AG09319 (cell line): Measurements from ENCODE around the gene ZNF808.
"Not testable (repeated sequence)": the region's sequence is repeated elsewhere in the genome, so short reads cannot be mapped to it uniquely, and the experiment has no call there.

ENCODE experiments used
- DNase-seq: peaks from one replicate; pipeline ENCODE4 v3.0.0-alpha.2; 2010; ENCODE audit warnings: low read depth; ENCODE audit errors: extremely low read depth
- TF ChIP-seq, protein P1 (sequence below): IDR thresholded peaks from 2 replicates; pipeline ENCODE4 v1.5.1; 2011; ENCODE audit warnings: low read depth, mild to moderate bottlenecking, inconsistent platforms, low read length, moderate library complexity

ZNF808 gene

DNA sequence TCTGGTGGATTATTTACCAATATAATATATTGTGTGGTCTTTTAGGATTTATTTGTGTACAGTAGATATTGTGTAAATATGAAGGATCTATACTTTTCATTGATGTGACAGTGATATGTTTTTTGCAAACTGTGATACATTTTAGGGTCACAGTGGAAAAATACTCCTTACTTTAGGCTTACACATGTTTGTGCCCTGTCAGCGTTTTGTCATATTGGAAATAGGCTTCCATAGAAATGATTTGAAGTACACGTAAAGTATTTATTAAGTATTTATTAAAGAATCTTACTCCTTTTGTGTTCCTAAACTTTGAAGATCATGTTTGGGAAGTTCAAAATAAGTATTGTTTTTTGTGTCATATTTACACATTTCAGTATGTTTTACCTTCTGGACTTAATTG lies 5.0 kb downstream of the ZNF808 start:
- DNase-seq: no peak
- TF ChIP-seq, protein P1, sequence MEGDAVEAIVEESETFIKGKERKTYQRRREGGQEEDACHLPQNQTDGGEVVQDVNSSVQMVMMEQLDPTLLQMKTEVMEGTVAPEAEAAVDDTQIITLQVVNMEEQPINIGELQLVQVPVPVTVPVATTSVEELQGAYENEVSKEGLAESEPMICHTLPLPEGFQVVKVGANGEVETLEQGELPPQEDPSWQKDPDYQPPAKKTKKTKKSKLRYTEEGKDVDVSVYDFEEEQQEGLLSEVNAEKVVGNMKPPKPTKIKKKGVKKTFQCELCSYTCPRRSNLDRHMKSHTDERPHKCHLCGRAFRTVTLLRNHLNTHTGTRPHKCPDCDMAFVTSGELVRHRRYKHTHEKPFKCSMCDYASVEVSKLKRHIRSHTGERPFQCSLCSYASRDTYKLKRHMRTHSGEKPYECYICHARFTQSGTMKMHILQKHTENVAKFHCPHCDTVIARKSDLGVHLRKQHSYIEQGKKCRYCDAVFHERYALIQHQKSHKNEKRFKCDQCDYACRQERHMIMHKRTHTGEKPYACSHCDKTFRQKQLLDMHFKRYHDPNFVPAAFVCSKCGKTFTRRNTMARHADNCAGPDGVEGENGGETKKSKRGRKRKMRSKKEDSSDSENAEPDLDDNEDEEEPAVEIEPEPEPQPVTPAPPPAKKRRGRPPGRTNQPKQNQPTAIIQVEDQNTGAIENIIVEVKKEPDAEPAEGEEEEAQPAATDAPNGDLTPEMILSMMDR: no peak

DNA sequence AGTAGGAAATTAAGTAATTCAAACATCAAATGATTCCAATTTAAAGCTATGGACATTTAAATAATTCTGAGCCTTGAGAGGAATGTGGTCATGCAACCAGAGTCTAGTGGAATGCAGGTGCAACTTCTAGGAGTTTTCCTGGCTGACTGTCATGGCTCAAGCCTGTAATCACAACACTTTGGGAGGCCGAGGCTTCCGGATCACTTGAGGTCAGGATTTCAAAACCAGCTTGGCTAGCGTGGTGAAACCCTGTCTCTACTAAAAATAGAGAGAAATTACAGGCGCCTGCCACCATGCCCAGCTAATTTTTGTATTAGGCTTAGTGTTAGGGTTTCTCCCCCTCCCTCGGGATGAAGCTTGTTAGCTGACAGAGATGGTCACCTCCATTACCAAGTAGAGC lies 6.4 kb downstream of the ZNF808 start:
- TF ChIP-seq, protein P1: no peak
- DNase-seq: no peak

DNA sequence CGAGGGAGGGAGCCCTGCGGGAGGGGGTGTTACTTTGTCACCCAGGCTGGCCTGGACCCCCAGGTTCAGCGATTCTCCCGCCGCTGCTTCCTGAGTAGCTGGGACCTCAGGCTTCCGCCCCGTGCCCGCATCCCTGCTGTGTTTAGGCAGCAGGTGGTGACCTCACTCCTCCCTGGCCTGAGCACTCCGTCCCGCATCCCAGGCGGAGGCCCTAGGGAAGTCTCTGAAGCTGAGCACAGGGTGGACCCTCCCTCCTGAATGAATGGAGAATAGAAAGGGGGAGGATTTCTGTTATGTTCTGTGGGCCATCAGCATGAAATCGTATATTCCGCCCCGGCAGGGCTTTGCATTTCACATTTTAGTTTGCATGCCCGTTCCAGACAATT lies 7.9 kb downstream of the ZNF808 start:
- DNase-seq: not testable (repeated sequence)

DNA sequence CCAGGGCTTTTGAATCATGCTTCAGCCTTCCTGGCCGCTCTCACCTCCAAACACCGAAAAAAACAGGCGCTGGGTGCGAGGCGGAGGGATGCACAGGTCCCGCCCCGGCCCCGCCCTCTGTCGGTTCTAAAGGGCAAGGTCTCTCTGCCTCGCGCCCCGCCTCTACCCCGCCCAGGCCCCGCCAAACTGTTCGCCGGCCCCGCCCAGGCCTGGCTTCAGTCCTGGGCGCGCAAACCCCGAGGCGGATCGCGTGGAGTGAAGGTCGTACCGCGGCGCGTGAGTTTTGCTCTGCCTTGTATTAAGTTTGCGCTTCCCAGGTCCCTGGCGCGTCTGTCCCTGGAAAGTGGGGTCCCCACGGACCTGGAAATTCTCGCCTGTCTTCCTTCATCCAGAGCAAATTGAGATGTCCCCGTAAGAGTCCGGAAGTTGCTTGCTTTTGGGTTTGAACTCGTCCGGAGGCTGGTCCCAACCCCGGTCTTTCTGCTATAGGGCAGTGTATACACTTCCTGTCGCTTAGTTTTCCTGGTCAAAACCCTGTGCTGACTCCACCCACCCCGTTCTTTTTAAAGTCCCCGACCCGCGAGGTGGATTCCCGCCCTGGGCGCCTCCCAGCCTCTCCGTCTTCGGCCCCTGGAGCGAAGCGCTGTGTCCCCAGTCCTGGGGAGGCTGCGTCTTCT lies 8.4 kb downstream of the ZNF808 start:
- TF ChIP-seq, protein P1: no peak; the same call in 1 of the 2 replicates
- peak; percentile 20 for DNase-seq

DNA sequence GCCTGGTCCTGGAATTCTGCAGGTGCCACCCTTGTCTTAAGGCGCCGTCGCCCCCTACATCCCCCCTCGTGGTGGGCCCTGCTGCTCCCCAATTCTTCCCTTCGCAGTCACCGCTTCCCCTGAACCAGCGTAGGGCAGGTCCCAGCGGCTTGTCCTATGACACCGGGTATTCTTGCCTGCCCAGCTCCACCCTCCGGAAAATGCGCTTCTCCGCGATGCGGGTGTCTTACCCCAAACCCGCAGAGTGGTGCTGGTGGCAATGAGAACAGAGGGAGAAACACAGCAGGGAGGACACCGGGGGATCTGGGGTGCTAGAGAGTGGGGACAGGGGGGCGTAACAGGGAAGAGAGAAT lies 9.0 kb downstream of the ZNF808 start:
- TF ChIP-seq, protein P1: no peak
- no peak for DNase-seq

DNA sequence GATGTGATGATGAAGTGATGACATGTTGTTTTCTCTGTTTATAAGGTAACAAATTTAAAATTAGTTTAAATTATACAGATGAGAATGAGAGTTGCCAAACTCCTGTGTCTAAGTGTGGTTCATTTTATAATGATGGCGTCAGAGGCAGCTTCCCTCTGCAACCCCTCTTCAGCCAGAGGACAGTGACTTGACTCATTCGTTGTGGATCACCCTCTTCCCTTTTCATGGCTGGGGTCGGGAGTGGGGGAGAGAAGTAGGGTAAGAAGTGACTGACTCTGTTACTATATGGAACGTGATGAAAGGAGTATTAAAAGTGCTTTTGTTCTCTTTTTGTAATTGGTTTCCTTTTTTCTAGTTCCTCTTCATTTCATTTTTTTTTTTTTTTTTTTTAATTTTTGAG lies 11.3 kb downstream of the ZNF808 start:
- not testable (repeated sequence) for DNase-seq

DNA sequence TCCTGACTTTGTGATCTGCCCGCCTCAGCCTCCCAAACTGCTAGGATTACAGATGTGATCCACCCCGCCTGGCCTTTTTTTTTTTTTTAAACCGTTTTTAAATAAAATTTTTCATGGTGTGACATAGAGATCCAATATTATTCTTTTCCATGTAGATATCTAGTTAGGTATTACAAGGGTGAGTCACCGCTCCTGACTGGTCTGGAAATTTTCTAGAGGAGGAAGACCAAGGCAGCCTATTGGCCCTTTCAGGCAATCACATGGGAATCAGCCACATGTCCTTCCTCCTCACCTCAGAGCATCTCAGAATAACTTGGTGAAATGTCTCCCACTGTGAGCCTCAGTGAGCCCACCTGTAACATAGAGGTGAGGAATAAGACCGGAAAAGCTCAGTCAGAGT lies 13.7 kb downstream of the ZNF808 start:
- not testable (repeated sequence) for DNase-seq

DNA sequence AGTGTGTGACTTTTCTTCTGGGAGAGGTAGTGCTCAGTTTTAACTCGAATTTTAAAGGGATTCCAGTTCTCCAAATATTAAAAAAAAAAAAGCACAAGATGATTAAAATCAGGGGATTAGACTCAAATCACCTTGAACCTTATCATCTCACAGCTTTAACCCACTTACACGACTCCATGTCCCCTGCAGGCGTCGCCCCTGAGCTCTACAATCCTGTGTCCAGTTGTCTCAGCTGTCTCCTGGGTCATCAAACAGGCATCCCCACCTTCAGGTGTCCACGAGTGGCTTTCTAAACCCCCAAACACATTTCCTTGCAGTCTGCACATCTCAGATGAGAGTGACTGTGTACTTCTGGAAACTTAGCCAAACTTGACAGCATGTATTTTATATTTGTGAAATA lies 14.1 kb downstream of the ZNF808 start:
- TF ChIP-seq, protein P1: no peak
- DNase-seq: no peak

DNA sequence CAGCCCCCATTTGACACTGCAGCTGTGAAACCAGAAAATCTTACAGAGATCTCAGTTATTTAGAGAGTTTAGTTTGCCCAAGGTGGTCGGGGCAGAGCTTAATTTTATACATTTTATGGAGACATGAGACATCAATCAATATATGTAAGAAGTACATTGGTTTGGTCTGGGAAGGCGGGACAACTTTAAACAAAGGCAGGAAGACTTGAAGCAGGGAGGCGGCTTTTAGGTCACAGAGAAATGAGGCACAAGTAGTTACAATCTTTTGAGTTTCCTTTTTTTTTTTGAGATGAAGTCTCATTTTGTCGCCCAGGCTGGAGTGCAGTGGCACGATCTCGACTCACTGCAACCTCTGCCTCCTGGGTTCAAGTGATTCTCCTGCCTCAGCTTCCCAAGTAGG lies 15.1 kb downstream of the ZNF808 start:
- not testable (repeated sequence) for DNase-seq
